PFSK-1 (cell line): ENCODE results near the gene TMEM242.

ENCODE experiments used
- FOXP2 ChIP-seq: optimal IDR thresholded peaks from 2 replicates; pipeline ENCODE3; 2011; ENCODE audit warnings: borderline replicate concordance, control low read depth, inconsistent platforms; ENCODE audit not compliant: insufficient read depth; ENCODE audit errors: extremely low read length, extremely low read depth
- POLR2AphosphoS5 ChIP-seq: IDR thresholded peaks from 2 replicates; pipeline ENCODE4 v1.6.1; 2012; ENCODE audit warnings: low read depth, mild to moderate bottlenecking, control low read depth, low read length, moderate library complexity
- REST ChIP-seq, 2 experiments: IDR thresholded peaks; 2 replicates each; pipeline versions ENCODE4 v1.6.1 to v1.8.0; 2011 to 2012; ENCODE audit warnings: low read depth in 2 of 2, low read length in 2 of 2, control low read depth in 1 of 2, inconsistent platforms in 1 of 2, mild to moderate bottlenecking in 1 of 2, moderate library complexity in 1 of 2; ENCODE audit not compliant: insufficient read depth in 1 of 2
- SIN3A ChIP-seq: IDR thresholded peaks from 2 replicates; pipeline ENCODE4 v1.6.1; 2012; ENCODE audit warnings: mild to moderate bottlenecking, low read length, moderate library complexity, borderline replicate concordance; ENCODE audit not compliant: insufficient read depth
- TAF1 ChIP-seq: IDR thresholded peaks from 2 replicates; pipeline ENCODE4 v1.6.1; 2012; ENCODE audit warnings: low read length, control low read depth, borderline replicate concordance; ENCODE audit not compliant: insufficient read depth

The TMEM242 gene

DNA sequence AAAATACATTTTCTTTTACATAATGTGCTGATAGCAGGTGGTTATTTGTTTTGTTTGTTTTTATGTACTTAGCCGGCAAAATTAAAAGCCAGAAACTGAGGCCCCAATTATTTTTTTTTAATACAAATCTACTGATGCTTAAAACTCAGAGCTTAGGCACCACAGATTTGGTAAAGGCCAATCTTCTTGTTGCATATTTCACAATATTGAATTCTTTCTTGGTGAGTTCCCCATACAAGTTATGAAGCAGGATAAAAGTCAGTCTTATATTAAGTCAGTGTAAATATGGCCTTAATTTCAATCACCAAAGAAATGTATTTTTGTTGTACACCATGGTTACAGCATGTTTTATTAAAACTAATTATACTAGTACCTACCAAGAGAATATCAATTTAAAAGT, 41.4 kb upstream of the TMEM242 start:
- TF ChIP-seq POLR2AphosphoS5 (no peak), SIN3A (no peak), TAF1 (no peak), REST (IDR thresholded peaks at IDR 0.05; ENCODE audit: insufficient read depth in 1 of 2, low read depth in 2 of 2, low read length in 2 of 2) (no peak), FOXP2 (no peak)

GRCh38 chr6:157361886-157362285, 38.6 kb upstream of the TMEM242 start:
- no peak for TF ChIP-seq TAF1
- TF ChIP-seq FOXP2: no peak
- TF ChIP-seq SIN3A: no peak
- TF ChIP-seq POLR2AphosphoS5: no peak
- TF ChIP-seq REST (IDR thresholded peaks at IDR 0.05; ENCODE audit: insufficient read depth in 1 of 2, low read depth in 2 of 2, low read length in 2 of 2): no peak

- TF ChIP-seq REST (IDR thresholded peaks at IDR 0.05; ENCODE audit: insufficient read depth in 1 of 2, low read depth in 2 of 2, low read length in 2 of 2) (no peak), TAF1 (no peak), FOXP2 (no peak), POLR2AphosphoS5 (no peak), SIN3A (no peak)
Measured at GRCh38 chr6:157358287-157358686, 35.0 kb upstream of the TMEM242 start.

DNA sequence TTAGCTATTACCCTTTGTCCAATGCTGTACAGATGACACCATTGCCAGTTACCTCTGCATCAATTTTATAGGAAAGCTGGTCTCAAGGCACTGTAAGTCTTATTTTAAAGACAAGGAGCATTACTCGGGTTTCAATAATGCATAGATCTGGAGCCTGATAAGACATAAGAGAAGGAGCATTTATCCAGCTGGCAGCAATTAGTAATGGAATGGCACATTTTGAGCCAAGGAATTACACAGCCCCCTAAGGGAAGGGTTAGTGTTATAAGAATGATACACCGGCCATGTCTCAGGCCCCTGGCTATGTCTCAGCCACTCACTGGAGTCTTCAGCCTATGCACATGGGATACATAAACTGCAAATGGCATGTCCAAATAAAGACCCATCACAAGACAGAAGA, 23.1 kb upstream of the TMEM242 start:
- no peak for TF ChIP-seq SIN3A

- TF ChIP-seq SIN3A (no peak), POLR2AphosphoS5 (no peak), FOXP2 (no peak), REST (IDR thresholded peaks at IDR 0.05; ENCODE audit: insufficient read depth in 1 of 2, low read depth in 2 of 2, low read length in 2 of 2) (no peak), TAF1 (no peak)
Measured at GRCh38 chr6:157343732-157344131, 20.4 kb upstream of the TMEM242 start.
